GM18867 (cell line): ENCODE measurements around the gene HSPA8.
"Not testable (repeated sequence)": the region's sequence is repeated elsewhere in the genome, so short reads cannot be mapped to it uniquely, and the experiment has no call there.

Source experiments
- ATAC-seq: cut with Tn5 transposase; IDR thresholded peaks from one replicate; pipeline ENCODE4 v1.9.1; 2021; ENCODE audit warnings: mild to moderate bottlenecking, moderate library complexity; ENCODE audit not compliant: unreplicated experiment

HSPA8 gene

GRCh38 chr11:123061403-123062157 is at the start of gene HSPA8:
HSPA8 (minus strand) TSS chr11:123062136; CDS start chr11:123061324, 812 bp downstream.
- no peak for ATAC-seq

GRCh38 chr11:123111465-123111864 is 49.5 kb upstream of the HSPA8 start:
- ATAC-seq: no peak

- ATAC-seq: no peak
These were observed 48.5 kb upstream of the HSPA8 start for GRCh38 chr11:123110397-123110796.

GRCh38 chr11:123107945-123108495 is 46.1 kb upstream of the HSPA8 start:
- ATAC-seq: no peak

- ATAC-seq: no peak
These were observed 42.8 kb upstream of the HSPA8 start for GRCh38 chr11:123104697-123105096.

GRCh38 chr11:123103326-123103980 is 41.5 kb upstream of the HSPA8 start:
- ATAC-seq: peak; percentile 57

- no peak for ATAC-seq
These were observed 38.6 kb upstream of the HSPA8 start for GRCh38 chr11:123100379-123101085.

GRCh38 chr11:123098990-123099389 is 37.1 kb upstream of the HSPA8 start:
- ATAC-seq: no peak

- ATAC-seq: no peak
These were observed 31.8 kb upstream of the HSPA8 start for GRCh38 chr11:123093739-123094138.

- ATAC-seq: no peak
These were observed 29.6 kb upstream of the HSPA8 start for GRCh38 chr11:123091506-123091905.

- not testable (repeated sequence) for ATAC-seq
These were observed 28.2 kb upstream of the HSPA8 start for GRCh38 chr11:123090168-123090567.

- ATAC-seq: not testable (repeated sequence)
These were observed 27.0 kb upstream of the HSPA8 start for GRCh38 chr11:123088896-123089295.

- peak; percentile 95 for ATAC-seq
These were observed 25.7 kb upstream of the HSPA8 start for GRCh38 chr11:123087657-123088056.

GRCh38 chr11:123086305-123086704 is 24.4 kb upstream of the HSPA8 start:
- no peak for ATAC-seq

- no peak for ATAC-seq
These were observed 23.6 kb upstream of the HSPA8 start for GRCh38 chr11:123085497-123085896.

- no peak for ATAC-seq
These were observed 22.5 kb upstream of the HSPA8 start for GRCh38 chr11:123084454-123084853.

GRCh38 chr11:123083623-123084029 is 21.7 kb upstream of the HSPA8 start:
- ATAC-seq: no peak

- ATAC-seq: no peak
These were observed 21.0 kb upstream of the HSPA8 start for GRCh38 chr11:123082977-123083376.

- no peak for ATAC-seq
These were observed 18.1 kb upstream of the HSPA8 start for GRCh38 chr11:123080015-123080414.

GRCh38 chr11:123076484-123076883 is 14.5 kb upstream of the HSPA8 start:
- ATAC-seq: no peak

- ATAC-seq: no peak
These were observed 11.6 kb upstream of the HSPA8 start for GRCh38 chr11:123073343-123074057.
